Suprapubic skin (tissue), 4 donors: ENCODE data around the gene FAH. TPM values are rescaled to one million over a fixed set of nuclear protein-coding genes. Genes with fewer than 3 reads are reported as not detected.

Experiments
- DNase-seq, 2 donors: peaks; one replicate each; pipeline ENCODE4 v3.0.0-alpha.2; 2019; ENCODE audit warnings: low spot score in 2 of 2
- H3K27ac ChIP-seq: fragments of 200-600 bp; sonication (generic); one replicate; pipeline ENCODE4 v1.5.1; 2019
- H3K27me3 ChIP-seq: fragments of 200-600 bp; sonication (generic); one replicate; pipeline ENCODE4 v1.5.1; 2019
- H3K36me3 ChIP-seq: fragments of 200-600 bp; sonication (generic); one replicate; pipeline ENCODE4 v1.5.1; 2019
- H3K4me1 ChIP-seq: fragments of 200-600 bp; sonication (generic); one replicate; pipeline ENCODE4 v1.5.1; 2019
- H3K4me3 ChIP-seq: fragments of 200-600 bp; sonication (generic); one replicate; pipeline ENCODE4 v1.5.1; 2019; ENCODE audit warnings: mild to moderate bottlenecking
- H3K9me3 ChIP-seq: fragments of 200-600 bp; sonication (generic); one replicate; pipeline ENCODE4 v1.5.1; 2019
- EP300 ChIP-seq: sonication (generic); formaldehyde crosslinking; IDR thresholded peaks from one replicate; pipeline ENCODE4 v1.6.1; 2017; ENCODE audit warnings: antibody characterized with exemption
- POLR2A ChIP-seq, 2 donors: fragments of 450-650 bp; IDR thresholded peaks; one replicate each; pipeline ENCODE4 v1.6.1; 2017; ENCODE audit warnings: antibody characterized with exemption in 2 of 2, mild to moderate bottlenecking in 2 of 2, moderate library complexity in 2 of 2
- POLR2AphosphoS5 ChIP-seq, 3 donors: sonication (generic); formaldehyde crosslinking; IDR thresholded peaks; one replicate each; pipeline ENCODE4 v1.6.1; 2017; ENCODE audit warnings: antibody characterized with exemption in 3 of 3
- WGBS: methylation state at CpG from one replicate; pipeline ENCODE4 v1.1.5; 2018; 5-methylcytosine and 5-hydroxymethylcytosine counted together
- total RNA-seq, 4 donors: library from RNA; depleted of rRNA; stranded (reverse); fragments of >200 nt; gene quantifications; one replicate each; pipeline ENCODE4 v1.1.0, GENCODE V29; 2016
- TF ChIP-seq, protein P1 (sequence below), 2 donors: fragments of 200-600 bp in 1 of 2; fragments of 450-650 bp in 1 of 2; sonication (generic) in 1 of 2; IDR thresholded peaks; one replicate each; pipeline ENCODE4 v1.5.1; 2016 to 2019; ENCODE audit warnings: antibody characterized with exemption in 2 of 2, mild to moderate bottlenecking in 1 of 2, moderate library complexity in 1 of 2

FAH gene
- total RNA-seq, 4 donors from 2014 or later: 10.8 to 16.3 (median 12.1) TPM

DNA sequence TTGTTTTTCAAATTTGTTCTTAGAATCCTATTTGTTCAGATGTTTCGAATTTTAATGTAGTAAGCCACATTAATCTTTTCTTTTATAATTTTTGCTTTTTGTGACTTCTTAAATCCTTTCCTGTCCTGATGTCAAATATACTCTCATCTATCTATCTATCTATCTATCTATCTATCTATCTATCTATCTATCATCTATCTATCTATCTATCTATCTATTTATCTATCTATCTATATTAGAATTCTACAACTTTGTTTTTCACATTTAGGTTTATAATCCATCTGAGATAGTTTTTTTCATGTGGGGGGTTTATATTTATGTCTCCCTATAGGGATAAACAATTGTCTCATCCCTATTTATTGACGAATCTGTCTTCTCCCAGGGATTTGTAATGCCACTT, 67.2 kb downstream of the FAH start:
- no peak for DNase-seq
- 93% methylated on average over 2 of the region's 2 CpGs for WGBS
- H3K4me1 ChIP-seq: no peaks in the 10 kb centered on the region
- peaks cover 3% of the 10 kb centered on the region for H3K9me3 ChIP-seq
- no peak overlapping the region for H3K27ac ChIP-seq
- TF ChIP-seq, protein P1, sequence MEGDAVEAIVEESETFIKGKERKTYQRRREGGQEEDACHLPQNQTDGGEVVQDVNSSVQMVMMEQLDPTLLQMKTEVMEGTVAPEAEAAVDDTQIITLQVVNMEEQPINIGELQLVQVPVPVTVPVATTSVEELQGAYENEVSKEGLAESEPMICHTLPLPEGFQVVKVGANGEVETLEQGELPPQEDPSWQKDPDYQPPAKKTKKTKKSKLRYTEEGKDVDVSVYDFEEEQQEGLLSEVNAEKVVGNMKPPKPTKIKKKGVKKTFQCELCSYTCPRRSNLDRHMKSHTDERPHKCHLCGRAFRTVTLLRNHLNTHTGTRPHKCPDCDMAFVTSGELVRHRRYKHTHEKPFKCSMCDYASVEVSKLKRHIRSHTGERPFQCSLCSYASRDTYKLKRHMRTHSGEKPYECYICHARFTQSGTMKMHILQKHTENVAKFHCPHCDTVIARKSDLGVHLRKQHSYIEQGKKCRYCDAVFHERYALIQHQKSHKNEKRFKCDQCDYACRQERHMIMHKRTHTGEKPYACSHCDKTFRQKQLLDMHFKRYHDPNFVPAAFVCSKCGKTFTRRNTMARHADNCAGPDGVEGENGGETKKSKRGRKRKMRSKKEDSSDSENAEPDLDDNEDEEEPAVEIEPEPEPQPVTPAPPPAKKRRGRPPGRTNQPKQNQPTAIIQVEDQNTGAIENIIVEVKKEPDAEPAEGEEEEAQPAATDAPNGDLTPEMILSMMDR (IDR thresholded peaks at IDR 0.05): no peak
- TF ChIP-seq POLR2AphosphoS5 (IDR thresholded peaks at IDR 0.05) (no peak), EP300 (no peak), POLR2A (IDR thresholded peaks at IDR 0.05) (no peak)
- no peaks in the 10 kb centered on the region for H3K36me3 ChIP-seq
- no peak overlapping the region for H3K4me3 ChIP-seq
- H3K27me3 ChIP-seq: peaks cover 3% of the 10 kb centered on the region

DNA sequence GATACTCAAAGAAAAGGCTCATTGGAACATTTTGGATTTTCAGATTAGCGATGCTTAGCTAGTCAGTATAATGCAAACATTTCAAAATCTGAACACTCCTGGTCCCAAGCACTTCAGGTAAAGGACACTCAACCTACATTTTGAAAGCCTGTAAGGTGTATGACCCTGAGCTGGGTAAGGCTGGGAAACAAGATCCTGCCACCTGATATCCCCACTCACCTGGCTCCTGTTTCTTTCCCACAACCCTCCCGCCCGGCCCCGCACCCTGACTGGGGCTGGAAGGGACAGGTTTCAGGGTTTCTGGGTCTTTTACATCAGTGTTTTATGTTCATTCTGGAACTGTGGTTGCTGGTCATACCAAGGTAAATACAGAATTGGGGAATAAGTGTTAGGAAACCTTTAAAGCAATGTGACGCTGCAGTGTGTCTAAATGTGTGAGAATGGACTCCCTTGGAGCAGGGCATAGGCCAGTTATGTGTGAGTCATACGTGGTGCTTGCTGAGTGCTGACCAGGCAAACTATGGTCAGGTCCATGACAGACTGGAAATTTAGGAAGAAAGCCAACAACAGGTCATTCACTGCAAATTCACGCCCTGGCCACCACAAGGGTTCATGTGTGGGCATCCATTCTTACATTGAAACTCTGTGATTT, 76.3 kb downstream of the FAH start:
- Histone ChIP-seq H3K36me3 (no peaks in the 10 kb centered on the region), H3K9me3 (no peaks in the 10 kb centered on the region), H3K27ac (no peak overlapping the region), H3K4me3 (no peak overlapping the region), H3K27me3 (peaks cover 26% of the 10 kb centered on the region), H3K4me1 (no peaks in the 10 kb centered on the region)
- DNase-seq: no peak
- TF ChIP-seq, protein P1 (IDR thresholded peaks at IDR 0.05): no peak
- no peak for TF ChIP-seq POLR2AphosphoS5 (IDR thresholded peaks at IDR 0.05)
- no peak for TF ChIP-seq EP300
- TF ChIP-seq POLR2A (IDR thresholded peaks at IDR 0.05): no peak
- 88% methylated on average over 7 of the region's 7 CpGs for WGBS

DNA sequence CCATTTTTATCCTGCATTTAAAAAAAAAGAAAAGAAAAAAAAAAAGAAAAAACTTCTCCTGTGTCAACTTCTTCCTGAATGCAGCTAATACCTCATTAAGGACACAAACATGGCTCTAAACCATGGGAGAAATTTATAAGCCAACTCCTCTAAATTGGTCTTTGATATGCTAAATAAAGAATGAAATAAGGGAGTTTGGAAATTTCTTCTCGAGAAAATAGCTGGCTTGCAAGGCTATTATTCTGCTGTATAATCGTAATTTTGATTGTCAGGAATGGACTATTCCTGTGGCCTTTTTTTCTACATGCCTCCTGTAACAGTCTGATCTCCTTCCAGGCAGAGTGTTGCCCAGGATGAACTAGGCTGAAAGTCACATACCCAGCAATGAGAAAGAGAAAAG, 78.6 kb downstream of the FAH start:
- no peak for TF ChIP-seq EP300
- TF ChIP-seq, protein P1 (IDR thresholded peaks at IDR 0.05): no peak
- H3K4me3 ChIP-seq: no peak overlapping the region
- H3K9me3 ChIP-seq: no peaks in the 10 kb centered on the region
- no peak overlapping the region for H3K27ac ChIP-seq
- H3K4me1 ChIP-seq: no peaks in the 10 kb centered on the region
- H3K36me3 ChIP-seq: no peaks in the 10 kb centered on the region
- WGBS: 47% methylated on average over 2 of the region's 2 CpGs
- H3K27me3 ChIP-seq: peaks cover 35% of the 10 kb centered on the region
- no peak for DNase-seq

DNA sequence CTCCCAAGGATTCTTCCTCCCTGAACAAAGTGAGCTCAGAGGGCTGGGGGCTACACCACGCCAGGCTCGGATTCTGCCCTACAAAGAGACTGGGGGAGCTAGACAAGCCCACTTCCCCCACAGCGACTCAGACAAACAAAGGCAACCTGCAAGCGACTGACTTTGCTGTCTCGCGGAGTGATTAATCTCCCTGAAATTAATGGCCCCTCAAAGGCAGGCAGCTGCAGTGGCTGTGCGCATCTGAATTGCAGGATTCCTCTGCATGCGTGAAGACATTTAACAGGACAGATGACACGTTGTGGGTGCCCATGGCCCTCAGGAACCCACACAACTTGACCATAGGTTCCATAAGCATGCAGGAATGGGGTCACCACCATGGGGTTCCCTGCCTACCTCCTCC, 80.8 kb downstream of the FAH start:
- 23% methylated on average over 7 of the region's 9 CpGs for WGBS
- Histone ChIP-seq H3K27ac (no peak overlapping the region), H3K36me3 (no peaks in the 10 kb centered on the region), H3K27me3 (peaks cover 32% of the 10 kb centered on the region), H3K4me1 (no peaks in the 10 kb centered on the region), H3K9me3 (no peaks in the 10 kb centered on the region), H3K4me3 (no peak overlapping the region)
- TF ChIP-seq POLR2AphosphoS5 (IDR thresholded peaks at IDR 0.05) (no peak), EP300 (no peak), POLR2A (IDR thresholded peaks at IDR 0.05) (no peak)
- TF ChIP-seq, protein P1 (IDR thresholded peaks at IDR 0.05): no peak
- DNase-seq: no peak

DNA sequence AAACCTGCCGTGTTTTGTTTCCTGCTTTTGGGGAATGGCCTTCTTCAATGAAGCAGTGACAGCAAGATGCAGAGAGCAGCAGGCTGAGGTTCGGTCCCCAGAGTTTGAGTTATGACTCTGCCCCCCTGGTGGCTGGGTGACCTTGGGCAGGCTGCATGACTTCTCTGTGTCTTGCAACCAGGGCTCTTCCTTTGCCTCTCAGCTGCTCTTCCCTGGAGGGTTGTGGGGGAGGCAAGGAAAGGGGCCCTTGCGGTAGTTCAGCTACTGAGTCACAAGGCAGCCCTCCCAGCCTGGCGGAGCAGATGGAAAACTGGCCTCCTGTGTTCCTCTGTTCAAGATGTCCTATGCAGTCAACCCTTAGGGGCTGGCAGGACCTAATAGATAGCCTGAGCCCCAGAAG, 82.1 kb downstream of the FAH start:
- no peak for DNase-seq
- 90% methylated on average over 2 of the region's 4 CpGs for WGBS
- TF ChIP-seq, protein P1 (IDR thresholded peaks at IDR 0.05): peak in 1 of 2 donors; percentile 39
- no peak for TF ChIP-seq EP300
- Histone ChIP-seq H3K27me3 (peaks cover 29% of the 10 kb centered on the region), H3K4me1 (no peaks in the 10 kb centered on the region), H3K9me3 (no peaks in the 10 kb centered on the region), H3K4me3 (no peak overlapping the region), H3K36me3 (no peaks in the 10 kb centered on the region), H3K27ac (no peak overlapping the region)

Other genes with a start within 250 kb of the FAH start
- gene BCL2A1, start 181.8 kb upstream of the FAH start, total RNA-seq: 1 to 10 TPM in 2 of 4 donors, under 1 TPM in 2; 0.64 to 2.6 (median 0.92) TPM
- 100 to 1,000 TPM in 1 of 4 donors, 10 to 100 TPM in 3; 47.9 to 107 (median 80.9) TPM for gene ZFAND6, start 93.3 kb upstream of the FAH start, total RNA-seq
- gene CTXND1, start 99.2 kb downstream of the FAH start, total RNA-seq: under 1 TPM in 3 of 4 donors, not detected in 1; 0.24 to 0.55 (median 0.49) TPM